Motor neuron (in vitro differentiated cells): ENCODE results near the gene GPC3. TPM values are rescaled to one million over a fixed set of nuclear protein-coding genes. Genes with fewer than 3 reads are reported as not detected.
"Not testable (repeated sequence)": the region's sequence is repeated elsewhere in the genome, so short reads cannot be mapped to it uniquely, and the experiment has no call there.

Experiments used
- ATAC-seq, 8 experiments: fragments of 200-7000 bp; cut with Tn5 transposase; replicated peaks in 6 of 8; 2 replicates each; pipeline ENCODE4 v1.8.0; 2021; ENCODE audit warnings: mild to moderate bottlenecking in 8 of 8, moderate library complexity in 8 of 8
- H3K27ac ChIP-seq, 2 donors: fragments of 250-450 bp; sonication (Bioruptor Pico); 2 replicates each; pipeline ENCODE4 v1.9.0; 2021; ENCODE audit warnings: antibody characterized with exemption in 2 of 2, mild to moderate bottlenecking in 2 of 2, moderate library complexity in 1 of 2
- H3K4me1 ChIP-seq, 2 donors: fragments of 250-450 bp; sonication (Bioruptor Pico); replicated peaks in 1 of 2; 2 replicates each; pipeline ENCODE4 v1.6.1; 2021; ENCODE audit warnings: antibody characterized with exemption in 2 of 2, mild to moderate bottlenecking in 2 of 2, moderate library complexity in 1 of 2
- H3K4me3 ChIP-seq, 5 donors: fragments of 250-450 bp; sonication (Bioruptor Pico); 2 replicates each; pipeline ENCODE4 v1.9.0; 2021; ENCODE audit warnings: antibody characterized with exemption in 5 of 5, mild to moderate bottlenecking in 5 of 5, moderate library complexity in 4 of 5
- WGBS, 10 experiments: fragments of 450-650 bp; shearing (Covaris generic); methylation state at CpG; one replicate each; pipeline ENCODE4 v1.0.0; 2022; 5-methylcytosine and 5-hydroxymethylcytosine counted together
- in situ Hi-C, 9 experiments: fragments of 400-800 bp; cut with MboI; loops; one replicate each; pipeline ENCODE4 v1.15.0; 2021; ENCODE audit warnings: low sequenced_read_pairs in 9 of 9, low pct_unique_long_range_greater_than_20kb in 2 of 9; ENCODE audit not compliant: unreplicated experiment in 9 of 9
- total RNA-seq, 8 experiments: library from RNA; unstranded; fragments of 300-600 nt; gene quantifications; 2 replicates each; pipeline versions ENCODE4 v1.2.3 to v1.2.4, GENCODE V29; 2022

Gene GPC3
- total RNA-seq, 8 experiments from 2014 or later, result 2.7 to 92.2 (median 3.6) TPM; not detected in 3

DNA sequence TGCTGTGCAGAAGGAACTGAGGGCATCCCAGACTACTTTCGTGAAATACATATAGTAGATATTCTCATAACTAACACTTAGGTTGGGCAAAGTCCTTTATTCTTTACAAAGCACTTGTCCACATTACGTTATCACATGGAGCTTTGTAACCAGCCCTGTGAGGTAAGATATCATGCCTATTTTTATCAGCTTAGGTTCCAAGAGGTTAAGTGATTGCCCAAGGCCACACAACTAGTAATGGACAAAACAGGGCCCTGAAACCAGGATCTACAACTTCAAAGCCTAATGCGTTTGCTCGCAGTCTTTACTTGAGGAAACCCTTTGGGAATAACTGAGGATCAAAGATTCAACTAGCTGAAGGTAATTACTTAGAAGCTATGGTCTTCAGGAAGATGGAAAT lies 261.5 kb downstream of the GPC3 start:
- in situ Hi-C loops, result no loop called here
- no peak overlapping the region for H3K27ac ChIP-seq
- 38 to 100% (median 38%) methylated on average over 1 to 3 of the region's 4 CpGs; no CpG with 5 or more reads in 7 of the 10 experiments for WGBS, 10 experiments
- ATAC-seq, result no peak
- H3K4me3 ChIP-seq, result no peak overlapping the region
- peaks cover 0 to 2% of the 10 kb centered on the region in 2 donors for H3K4me1 ChIP-seq

DNA sequence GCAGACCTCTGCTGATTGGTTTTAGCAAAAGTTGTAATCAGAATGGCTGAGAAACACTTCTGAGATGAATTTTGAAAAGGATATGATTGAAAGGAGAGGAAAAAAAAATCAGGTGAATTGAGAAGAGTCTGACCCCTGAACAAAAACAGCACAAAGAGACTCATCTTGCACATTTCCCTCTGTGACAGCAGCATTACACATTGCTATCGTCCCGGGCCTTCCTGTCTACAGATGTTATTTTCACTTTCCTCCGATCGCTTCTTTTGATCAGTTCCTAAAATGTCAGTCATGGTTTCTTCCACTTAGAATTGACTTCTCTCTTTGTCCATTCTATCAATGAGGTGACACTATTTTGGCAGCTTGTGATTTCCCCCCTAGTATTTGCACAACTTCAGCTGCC lies 262.6 kb downstream of the GPC3 start:
- in situ Hi-C loops, result no loop called here
- Histone ChIP-seq H3K27ac (no peak overlapping the region), H3K4me1 (peaks cover 0 to 2% of the 10 kb centered on the region in 2 donors), H3K4me3 (no peak overlapping the region)
- WGBS, 10 experiments, result 53 to 100% (median 88%) methylated on average over 2 to 4 of the region's 4 CpGs; no CpG with 5 or more reads in 5 of the 10 experiments
- ATAC-seq, result no peak

DNA sequence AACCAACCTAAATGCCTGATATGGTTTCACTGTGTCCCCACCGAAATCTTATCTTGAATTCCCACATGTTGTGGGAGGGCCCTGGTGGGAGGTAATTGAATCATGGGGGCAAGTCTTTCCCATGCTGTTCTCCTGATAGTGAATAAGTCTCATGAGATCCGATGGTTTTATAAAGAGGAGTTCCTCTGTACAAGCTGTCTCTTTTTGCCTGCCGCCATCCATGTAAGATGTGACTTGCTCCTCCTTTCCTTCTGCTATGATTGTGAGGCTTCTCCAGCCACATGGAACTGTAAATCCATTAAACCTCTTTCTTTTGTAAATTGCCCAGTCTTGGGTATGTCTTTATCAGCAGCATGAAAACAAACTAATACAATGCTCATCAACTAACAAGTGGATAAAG lies 265.1 kb downstream of the GPC3 start:
- ATAC-seq, H3K4me1 ChIP-seq, in situ Hi-C loops, H3K27ac ChIP-seq, H3K4me3 ChIP-seq: not testable (repeated sequence)
- 25 to 100% (median 75%) methylated on average over 1 to 2 of the region's 3 CpGs; no CpG with 5 or more reads in 7 of the 10 experiments for WGBS, 10 experiments

DNA sequence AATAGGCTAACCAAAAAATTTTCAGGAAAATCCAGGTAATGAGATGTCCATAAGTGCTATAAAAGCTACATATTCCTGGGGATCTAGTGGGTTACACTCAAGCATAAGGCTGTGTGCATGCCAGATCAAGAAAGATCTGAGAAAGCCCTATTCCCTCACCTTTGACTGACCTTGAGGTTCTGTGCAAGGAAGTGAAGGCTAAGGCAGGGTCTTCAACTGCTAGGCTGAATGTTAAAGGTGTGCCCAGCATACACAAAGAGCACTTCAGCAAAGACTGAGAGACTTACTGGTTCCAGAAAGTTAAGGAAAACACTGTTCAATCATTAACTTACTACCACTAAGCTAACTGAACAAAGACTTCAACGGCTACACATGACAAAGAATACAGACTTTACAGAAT lies 269.7 kb downstream of the GPC3 start:
- Histone ChIP-seq H3K4me1 (no peaks in the 10 kb centered on the region), H3K27ac (no peak overlapping the region), H3K4me3 (no peak overlapping the region)
- in situ Hi-C loops, result no loop called here
- no peak for ATAC-seq
- 20 to 70% (median 25%) methylated on average over 1 of the region's 1 CpG; no CpG with 5 or more reads in 7 of the 10 experiments for WGBS, 10 experiments

DNA sequence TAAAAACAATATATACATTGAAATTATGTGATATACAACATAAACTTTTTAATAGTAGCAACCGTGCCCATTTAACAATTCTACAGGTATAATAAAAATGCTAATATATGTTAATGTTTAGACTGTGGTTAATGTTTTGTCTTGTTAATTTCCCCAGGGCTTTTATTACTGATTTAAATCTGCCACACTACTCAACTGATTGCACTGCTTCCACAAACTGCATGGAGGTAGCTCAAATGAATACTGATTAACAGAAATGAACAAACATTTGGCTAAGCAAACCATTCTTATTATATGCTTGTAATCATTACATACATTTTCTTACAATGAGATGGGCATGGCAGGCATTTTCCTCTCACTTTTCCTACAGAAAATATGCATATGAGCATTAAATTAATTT lies 275.9 kb downstream of the GPC3 start:
- in situ Hi-C loops, result no loop called here
- H3K4me1 ChIP-seq, result peaks cover 0 to 2% of the 10 kb centered on the region in 2 donors
- H3K4me3 ChIP-seq, result no peak overlapping the region
- no peak overlapping the region for H3K27ac ChIP-seq
- 13 to 86% (median 23%) methylated on average over 1 of the region's 1 CpG; no CpG with 5 or more reads in 6 of the 10 experiments for WGBS, 10 experiments
- ATAC-seq, result no peak

DNA sequence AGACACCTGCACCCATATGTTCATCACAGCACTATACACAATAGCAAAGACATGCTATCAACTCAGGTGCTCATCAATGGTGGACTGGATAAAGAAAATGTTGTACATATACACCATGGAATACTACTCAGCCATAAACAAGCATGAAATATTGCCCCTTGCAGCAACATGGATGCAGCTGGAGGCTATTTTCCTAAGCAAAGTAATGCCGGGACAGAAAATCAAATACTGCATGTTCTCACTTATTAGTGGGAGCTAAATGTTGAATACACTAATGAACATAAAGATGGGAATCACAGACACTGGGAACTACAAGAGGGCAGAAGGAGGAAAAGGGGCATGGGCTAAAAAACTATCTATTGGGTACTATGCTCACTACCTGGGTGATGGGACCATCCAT lies 278.5 kb downstream of the GPC3 start:
- ATAC-seq, result no peak
- Histone ChIP-seq H3K4me3 (no peak overlapping the region), H3K4me1 (peaks cover 0 to 2% of the 10 kb centered on the region in 2 donors), H3K27ac (no peak overlapping the region)
- 80 to 100% (median 100%) methylated on average over 1 of the region's 1 CpG; no CpG with 5 or more reads in 7 of the 10 experiments for WGBS, 10 experiments
- in situ Hi-C loops, result no loop called here

DNA sequence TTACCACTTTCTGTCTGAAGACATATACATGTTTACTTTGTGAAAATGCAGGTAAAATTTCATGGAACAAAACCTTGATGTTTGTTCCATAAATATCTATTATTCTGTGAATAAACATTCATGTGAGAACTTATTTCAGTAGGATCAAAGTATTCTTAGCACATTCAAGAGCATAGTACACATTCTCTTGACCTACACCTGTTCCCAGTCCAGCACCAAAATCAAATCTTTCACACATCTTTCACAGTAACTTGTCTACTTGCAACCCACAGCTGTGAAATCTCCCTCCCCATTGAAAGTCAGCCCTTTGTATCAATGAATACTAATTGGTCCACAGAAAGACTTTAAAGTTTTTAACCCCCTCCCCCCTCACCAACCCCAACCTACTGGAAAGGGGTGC lies 283.2 kb downstream of the GPC3 start:
- in situ Hi-C loops, result no loop called here
- ATAC-seq, result no peak
- Histone ChIP-seq H3K4me1 (peaks cover 14 to 15% of the 10 kb centered on the region in 2 donors), H3K4me3 (no peak overlapping the region), H3K27ac (no peak overlapping the region)

DNA sequence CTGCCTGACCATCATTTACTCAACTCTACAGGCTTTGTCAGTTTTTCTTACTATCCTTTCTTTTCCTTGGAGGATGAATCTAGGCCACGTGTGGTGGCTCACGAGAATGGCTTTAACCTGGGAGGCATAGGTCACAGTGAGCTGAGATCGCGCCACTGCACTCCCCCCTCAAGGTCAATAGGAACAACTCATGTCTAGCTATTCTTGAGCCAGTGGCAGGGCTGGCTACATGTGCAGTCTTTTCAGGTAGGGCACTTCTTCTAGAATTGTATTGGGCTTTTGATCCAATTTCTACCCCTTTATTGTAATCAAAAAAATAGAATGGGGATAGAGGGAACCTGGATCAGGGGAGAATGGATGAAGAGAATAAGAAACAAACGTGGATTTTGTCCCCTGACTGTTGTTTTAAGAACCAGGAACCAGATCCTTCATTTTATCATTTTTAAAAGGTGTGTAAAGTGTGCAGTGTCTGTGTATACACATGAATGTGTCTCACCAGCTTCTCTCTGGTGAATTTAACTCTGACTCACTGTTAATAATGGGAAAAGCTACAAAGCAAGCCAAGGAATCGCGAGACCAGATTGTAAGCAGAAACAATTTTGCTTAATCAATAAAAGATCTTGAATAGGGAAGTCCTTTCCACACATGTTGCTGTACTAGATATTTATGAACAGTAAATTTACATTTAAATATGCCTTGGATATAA lies 286.2 kb downstream of the GPC3 start:
- in situ Hi-C loops, result no loop called here
- Histone ChIP-seq H3K27ac (no peak overlapping the region), H3K4me1 (peaks cover 14 to 18% of the 10 kb centered on the region in 2 donors), H3K4me3 (no peak overlapping the region)
- 20 to 90% (median 41%) methylated on average over 1 to 7 of the region's 7 CpGs; no CpG with 5 or more reads in 5 of the 10 experiments for WGBS, 10 experiments
- ATAC-seq, result no peak

DNA sequence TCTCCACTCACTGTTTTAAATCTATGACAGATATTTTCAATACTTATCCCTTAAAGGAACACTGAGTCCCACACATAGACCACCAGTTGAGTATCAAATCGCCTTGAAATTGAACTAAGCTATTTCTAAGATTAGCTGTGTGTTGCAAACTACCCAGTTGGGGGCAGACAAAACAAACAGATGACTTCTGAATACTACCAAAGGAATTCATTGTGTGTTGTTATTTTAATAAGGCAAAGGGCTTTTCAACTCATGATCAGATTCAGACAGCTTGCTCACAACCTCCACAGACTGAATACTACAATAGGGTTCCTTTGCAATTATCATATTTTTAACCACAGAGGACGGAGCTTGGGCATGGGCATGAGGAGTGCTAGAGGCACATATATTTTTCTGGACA lies 287.1 kb downstream of the GPC3 start:
- in situ Hi-C loops, result no loop called here
- H3K4me1 ChIP-seq, result peaks cover 14 to 21% of the 10 kb centered on the region in 2 donors
- peak in 6 of 8 experiments; percentile 30 to 62 (median 56) for ATAC-seq
- WGBS, 10 experiments, result 0 to 25% (median 0%) methylated on average over 1 to 2 of the region's 2 CpGs; no CpG with 5 or more reads in 6 of the 10 experiments
- no peak overlapping the region for H3K27ac ChIP-seq
- H3K4me3 ChIP-seq, result no peak overlapping the region

DNA sequence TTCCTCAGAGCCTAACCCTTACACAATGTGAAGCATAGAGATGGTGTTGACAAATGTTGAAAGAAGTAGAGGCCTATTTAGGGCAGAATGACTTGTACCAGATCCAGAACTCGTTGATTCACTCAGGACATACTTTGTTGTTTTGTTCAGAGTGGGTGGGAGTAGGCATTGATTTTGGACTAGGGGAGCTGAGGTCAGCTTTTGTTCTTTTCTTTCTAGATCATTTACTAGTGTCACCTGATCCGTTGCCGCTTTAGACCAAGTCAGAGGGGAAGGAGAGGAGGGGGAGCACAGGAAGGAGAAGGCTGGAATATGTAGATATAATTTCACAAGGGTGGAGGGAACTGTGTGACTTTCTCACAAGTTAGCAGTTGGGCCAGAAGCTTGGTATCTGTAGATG lies 287.7 kb downstream of the GPC3 start:
- in situ Hi-C loops, result no loop called here
- Histone ChIP-seq H3K4me1 (peaks cover 14 to 26% of the 10 kb centered on the region in 2 donors), H3K27ac (no peak overlapping the region), H3K4me3 (no peak overlapping the region)
- ATAC-seq, result no peak
- 0 to 100% (median 15%) methylated on average over 1 to 2 of the region's 3 CpGs; no CpG with 5 or more reads in 7 of the 10 experiments for WGBS, 10 experiments

DNA sequence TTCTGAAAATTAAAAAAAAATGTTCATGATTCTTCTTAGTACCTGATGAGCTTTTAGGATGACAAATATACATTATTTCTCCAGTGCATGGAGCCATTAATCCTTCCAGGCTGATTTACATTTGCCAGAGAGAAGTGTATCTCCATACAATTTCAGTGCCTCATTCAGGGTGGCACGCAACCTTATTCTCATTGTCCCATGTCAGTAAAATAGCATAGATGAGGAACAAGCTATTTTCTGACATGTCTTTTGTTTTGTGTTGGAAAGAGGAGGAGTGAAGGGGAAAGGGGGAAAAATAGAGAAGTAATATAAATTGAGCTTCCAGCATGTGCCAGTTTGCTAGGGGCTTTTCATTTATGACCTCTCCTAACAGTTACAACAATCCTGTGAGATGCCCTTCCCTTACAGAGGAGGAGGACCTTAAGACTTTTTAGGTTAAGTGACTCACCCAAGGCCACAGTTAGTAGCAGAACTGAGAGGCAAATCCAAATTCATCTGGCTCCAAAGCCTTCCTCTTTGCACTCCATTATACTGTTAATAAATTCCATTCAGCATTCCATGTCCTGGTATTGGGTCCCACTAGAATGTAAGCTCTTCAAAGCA lies 295.3 kb downstream of the GPC3 start:
- in situ Hi-C loops, result no loop called here

DNA sequence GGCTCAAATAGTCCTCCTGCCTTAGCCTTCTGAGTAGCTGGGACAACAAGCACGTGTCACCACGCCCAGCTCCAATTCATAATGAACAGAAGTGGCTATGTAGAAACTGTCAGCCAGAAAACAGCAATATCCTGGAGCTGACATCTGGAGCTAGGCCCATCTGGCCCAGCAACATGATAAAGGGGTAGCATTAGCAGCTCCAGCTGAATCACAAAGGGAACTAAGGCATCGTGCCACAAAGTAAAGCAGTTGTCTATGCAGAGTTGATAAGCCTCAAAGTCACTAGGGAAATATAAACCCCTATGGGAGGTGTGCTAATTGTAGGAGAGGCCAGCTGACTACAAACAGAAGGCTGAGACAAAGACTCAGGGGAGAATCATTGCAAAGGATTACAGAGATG lies 299.6 kb downstream of the GPC3 start:
- in situ Hi-C loops, result no loop called here
- H3K4me1 ChIP-seq, result peaks cover 0 to 3% of the 10 kb centered on the region in 2 donors
- 10% methylated on average over 2 of the region's 3 CpGs; no CpG with 5 or more reads in 9 of the 10 experiments for WGBS, 10 experiments
- H3K4me3 ChIP-seq, result no peak overlapping the region
- H3K27ac ChIP-seq, result no peak overlapping the region
- peak in 6 of 8 experiments; percentile 9 to 64 (median 56) for ATAC-seq

More for the DNA sequence above, 295.3 kb downstream of the GPC3 start:
- Histone ChIP-seq H3K4me1 (peaks cover 3 to 8% of the 10 kb centered on the region in 2 donors), H3K4me3 (no peak overlapping the region), H3K27ac (no peak overlapping the region)
- 60 to 100% (median 90%) methylated on average over 1 of the region's 1 CpG; no CpG with 5 or more reads in 4 of the 10 experiments for WGBS, 10 experiments
- ATAC-seq, result no peak

DNA sequence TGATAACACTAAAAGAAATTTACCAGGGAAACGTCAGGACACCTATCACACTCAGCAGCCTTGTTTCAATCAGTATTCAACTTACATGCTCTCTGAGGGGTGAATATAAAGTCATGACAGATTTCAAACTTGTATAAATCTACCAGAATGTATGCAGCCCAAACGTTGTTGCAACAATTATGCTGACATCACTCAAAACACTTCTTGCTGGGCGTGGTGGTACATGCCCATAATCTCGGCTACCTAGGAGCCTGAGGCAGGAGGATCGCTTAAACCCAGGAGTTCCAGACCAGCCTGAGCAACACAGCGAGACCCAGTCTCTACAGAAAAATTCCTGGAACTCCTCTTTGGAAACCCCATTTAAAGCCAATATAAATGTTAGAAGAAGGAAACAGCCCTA lies 303.5 kb downstream of the GPC3 start:
- in situ Hi-C loops, result no loop called here
- H3K4me3 ChIP-seq, result no peak overlapping the region
- WGBS, 10 experiments, result 0 to 100% (median 43%) methylated on average over 1 to 5 of the region's 6 CpGs; no CpG with 5 or more reads in 5 of the 10 experiments
- ATAC-seq, result peak in 1 of 8 experiments; percentile 22
- no peak overlapping the region for H3K27ac ChIP-seq
- H3K4me1 ChIP-seq, result peaks cover 0 to 3% of the 10 kb centered on the region in 2 donors
